HepG2 (cell line): ENCODE measurements around the gene TIMM9. TPM values are rescaled to one million over a fixed set of nuclear protein-coding genes. Genes with fewer than 3 reads are reported as not detected.

ENCODE experiments used
- ATF4 ChIP-seq, 2 experiments: fragments of 450-650 bp in 1 of 2; sonication (generic) in 1 of 2; formaldehyde crosslinking; IDR thresholded peaks; 2 replicates each; pipeline versions ENCODE4 v1.5.0 to v1.8.0; 2020 to 2022; ENCODE audit warnings: mild to moderate bottlenecking in 1 of 2, missing genetic modification reagents in 1 of 2
- CEBPB ChIP-seq: IDR thresholded peaks from 2 replicates; pipeline ENCODE4 v1.6.1; 2011; ENCODE audit warnings: low read depth, low read length, improper control_type of control experiment, borderline replicate concordance
- CHD4 ChIP-seq: fragments of 200-600 bp; sonication (generic); IDR thresholded peaks from 2 replicates; pipeline ENCODE4 v1.7.0; 2017; ENCODE audit warnings: mild to moderate bottlenecking, low read length, borderline replicate concordance
- ELF3 ChIP-seq: IDR thresholded peaks from 2 replicates; pipeline ENCODE4 v1.6.1; 2016; ENCODE audit warnings: missing genetic modification reagents, missing compliant biosample characterization
- KLF11 ChIP-seq: IDR thresholded peaks from 2 replicates; pipeline ENCODE4 v1.6.1; 2016; ENCODE audit warnings: missing compliant biosample characterization
- ONECUT2 ChIP-seq: sonication (generic); formaldehyde crosslinking; IDR thresholded peaks from 2 replicates; pipeline ENCODE4 v1.4.0; 2020; ENCODE audit warnings: missing genetic modification reagents
- REXO4 ChIP-seq: sonication (generic); formaldehyde crosslinking; IDR thresholded peaks from 2 replicates; pipeline ENCODE4 v1.8.0; 2022; ENCODE audit warnings: missing genetic modification reagents, mild to moderate bottlenecking, borderline replicate concordance
- SOX5 ChIP-seq: IDR thresholded peaks from 2 replicates; pipeline ENCODE4 v1.6.1; 2016; ENCODE audit warnings: borderline replicate concordance
- SP1 ChIP-seq, 2 experiments: fragments of 450-650 bp in 1 of 2; sonication (generic) in 1 of 2; formaldehyde crosslinking in 1 of 2; IDR thresholded peaks; 2 replicates each; pipeline versions ENCODE4 v1.4.0 to v1.6.1; 2016 to 2020; ENCODE audit warnings: missing genetic modification reagents in 1 of 2
- ZNF670 ChIP-seq: sonication (generic); formaldehyde crosslinking; IDR thresholded peaks from 2 replicates; pipeline ENCODE4 v1.8.0; 2022; ENCODE audit warnings: mild to moderate bottlenecking, missing genetic modification reagents, borderline replicate concordance
- ZSCAN9 ChIP-seq: IDR thresholded peaks from 2 replicates; pipeline ENCODE4 v1.6.1; 2016; ENCODE audit warnings: borderline replicate concordance
- polyA plus RNA-seq, 8 experiments: library from polyadenylated mRNA; depleted of rRNA in 3 of 8; stranded (reverse) in 7 of 8; unstranded in 1 of 8; fragments of >200 nt; fragmentation: Illumina TruSeq in 4 of 8; extraction: Trizol in 4 of 8; gene quantifications; 2 replicates each; pipeline versions ENCODE4 v1.2.1 to v1.2.3, GENCODE V29; 2011 to 2016; ENCODE audit warnings: low read depth in 4 of 8, missing spikeins in 1 of 8, mixed read lengths in 1 of 8; ENCODE audit not compliant: insufficient read depth in 1 of 8
- total RNA-seq, 5 experiments: library from RNA; depleted of rRNA; stranded (reverse); fragments of >200 nt; fragmentation: Illumina TruSeq; extraction: Trizol; gene quantifications; 2 replicates each; pipeline ENCODE4 v1.2.3, GENCODE V29; 2016; ENCODE audit warnings: low read depth in 1 of 5
- TF ChIP-seq, protein P1 (sequence below), 2 experiments: fragments of 450-650 bp in 1 of 2; sonication (generic) in 1 of 2; formaldehyde crosslinking in 1 of 2; IDR thresholded peaks; 2 replicates each; pipeline versions ENCODE4 v1.6.1 to v1.8.0; 2016 to 2022; ENCODE audit warnings: antibody characterized with exemption in 1 of 2, mild to moderate bottlenecking in 1 of 2, missing genetic modification reagents in 1 of 2
- TF ChIP-seq, protein P2 (sequence below): sonication (generic); formaldehyde crosslinking; IDR thresholded peaks from 2 replicates; pipeline ENCODE4 v1.9.0; 2021; ENCODE audit warnings: missing genetic modification reagents, borderline replicate concordance

Gene TIMM9
- total and polyA plus RNA-seq, 2 of the 13 experiments (the other 11 are each of a cell fraction or from before 2014, with no cell fraction given), result 30.5 to 42.5 TPM

DNA sequence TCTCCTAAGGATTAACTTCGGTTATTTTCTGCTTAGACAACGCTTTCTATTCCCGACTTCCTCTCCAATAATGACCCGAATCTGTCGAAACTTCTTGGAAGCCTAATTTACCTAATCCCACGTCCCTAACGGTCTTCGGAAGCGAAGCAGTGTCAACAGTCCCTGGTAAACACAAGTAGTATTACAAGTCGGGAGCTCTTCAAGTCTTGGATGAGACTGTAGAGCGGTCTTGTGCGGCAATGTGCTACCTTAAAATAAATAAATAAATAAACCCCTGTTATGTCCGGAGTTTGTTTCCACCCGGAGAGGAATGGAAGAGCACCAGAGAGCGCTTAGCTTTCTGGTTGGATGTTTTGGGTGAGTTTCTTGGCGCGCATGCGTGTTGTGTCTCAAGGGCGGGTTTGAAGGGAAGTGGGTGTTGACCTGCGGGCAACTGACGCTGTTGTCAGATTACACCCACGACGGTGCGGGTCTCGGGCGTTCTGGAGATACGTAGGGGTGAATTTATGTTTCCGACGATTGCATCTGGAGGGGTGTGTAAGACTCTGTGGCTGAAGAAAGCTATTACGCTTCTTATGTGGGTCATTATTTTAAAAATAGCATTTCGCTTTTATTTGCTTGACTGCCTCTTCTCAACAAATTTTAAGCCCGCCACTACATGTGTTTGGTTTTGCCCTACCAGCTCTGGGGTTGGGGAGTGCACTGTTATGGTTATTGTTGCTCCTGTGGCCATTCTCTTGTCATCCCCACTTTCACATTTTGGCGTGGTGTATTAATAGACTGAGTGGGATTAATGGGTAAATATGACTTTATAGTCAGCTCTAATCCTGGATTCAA lies at the start of gene TIMM9, which contains the start of gene KIAA0586 (continued):
- TF ChIP-seq, protein P1, sequence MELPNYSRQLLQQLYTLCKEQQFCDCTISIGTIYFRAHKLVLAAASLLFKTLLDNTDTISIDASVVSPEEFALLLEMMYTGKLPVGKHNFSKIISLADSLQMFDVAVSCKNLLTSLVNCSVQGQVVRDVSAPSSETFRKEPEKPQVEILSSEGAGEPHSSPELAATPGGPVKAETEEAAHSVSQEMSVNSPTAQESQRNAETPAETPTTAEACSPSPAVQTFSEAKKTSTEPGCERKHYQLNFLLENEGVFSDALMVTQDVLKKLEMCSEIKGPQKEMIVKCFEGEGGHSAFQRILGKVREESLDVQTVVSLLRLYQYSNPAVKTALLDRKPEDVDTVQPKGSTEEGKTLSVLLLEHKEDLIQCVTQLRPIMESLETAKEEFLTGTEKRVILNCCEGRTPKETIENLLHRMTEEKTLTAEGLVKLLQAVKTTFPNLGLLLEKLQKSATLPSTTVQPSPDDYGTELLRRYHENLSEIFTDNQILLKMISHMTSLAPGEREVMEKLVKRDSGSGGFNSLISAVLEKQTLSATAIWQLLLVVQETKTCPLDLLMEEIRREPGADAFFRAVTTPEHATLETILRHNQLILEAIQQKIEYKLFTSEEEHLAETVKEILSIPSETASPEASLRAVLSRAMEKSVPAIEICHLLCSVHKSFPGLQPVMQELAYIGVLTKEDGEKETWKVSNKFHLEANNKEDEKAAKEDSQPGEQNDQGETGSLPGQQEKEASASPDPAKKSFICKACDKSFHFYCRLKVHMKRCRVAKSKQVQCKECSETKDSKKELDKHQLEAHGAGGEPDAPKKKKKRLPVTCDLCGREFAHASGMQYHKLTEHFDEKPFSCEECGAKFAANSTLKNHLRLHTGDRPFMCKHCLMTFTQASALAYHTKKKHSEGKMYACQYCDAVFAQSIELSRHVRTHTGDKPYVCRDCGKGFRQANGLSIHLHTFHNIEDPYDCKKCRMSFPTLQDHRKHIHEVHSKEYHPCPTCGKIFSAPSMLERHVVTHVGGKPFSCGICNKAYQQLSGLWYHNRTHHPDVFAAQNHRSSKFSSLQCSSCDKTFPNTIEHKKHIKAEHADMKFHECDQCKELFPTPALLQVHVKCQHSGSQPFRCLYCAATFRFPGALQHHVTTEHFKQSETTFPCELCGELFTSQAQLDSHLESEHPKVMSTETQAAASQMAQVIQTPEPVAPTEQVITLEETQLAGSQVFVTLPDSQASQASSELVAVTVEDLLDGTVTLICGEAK (IDR thresholded peaks at IDR 0.05), result peak; percentile 49
- TF ChIP-seq, protein P1 (CRISPR knock-in tag; IDR thresholded peaks at IDR 0.05), result no peak; the same call in 1 of the 2 replicates
- TF ChIP-seq ONECUT2 (CRISPR knock-in tag) (0 out of 2 replicates have a peak, but pooled peaks have one; percentile 14), CEBPB (no peak), ELF3 (CRISPR knock-in tag) (peak; percentile 63; the same call in 1 of the 2 replicates), SOX5 (peak; percentile 12), ZSCAN9 (CRISPR knock-in tag) (0 out of 2 replicates have a peak, but pooled peaks have one; percentile 48), CHD4 (peak; percentile 98), SP1 (IDR thresholded peaks at IDR 0.05) (no peak), SP1 (CRISPR knock-in tag; IDR thresholded peaks at IDR 0.05) (peak; percentile 72), REXO4 (no peak), ATF4 (CRISPR knock-in tag; IDR thresholded peaks at IDR 0.05) (0 out of 4 replicates have a peak, but pooled peaks of 1 of the 2 experiments have one; percentile 38), KLF11 (CRISPR knock-in tag) (peak; percentile 41; the same call in 1 of the 2 replicates), ZNF670 (CRISPR knock-in tag) (peak; percentile 80)
- TF ChIP-seq, protein P2, sequence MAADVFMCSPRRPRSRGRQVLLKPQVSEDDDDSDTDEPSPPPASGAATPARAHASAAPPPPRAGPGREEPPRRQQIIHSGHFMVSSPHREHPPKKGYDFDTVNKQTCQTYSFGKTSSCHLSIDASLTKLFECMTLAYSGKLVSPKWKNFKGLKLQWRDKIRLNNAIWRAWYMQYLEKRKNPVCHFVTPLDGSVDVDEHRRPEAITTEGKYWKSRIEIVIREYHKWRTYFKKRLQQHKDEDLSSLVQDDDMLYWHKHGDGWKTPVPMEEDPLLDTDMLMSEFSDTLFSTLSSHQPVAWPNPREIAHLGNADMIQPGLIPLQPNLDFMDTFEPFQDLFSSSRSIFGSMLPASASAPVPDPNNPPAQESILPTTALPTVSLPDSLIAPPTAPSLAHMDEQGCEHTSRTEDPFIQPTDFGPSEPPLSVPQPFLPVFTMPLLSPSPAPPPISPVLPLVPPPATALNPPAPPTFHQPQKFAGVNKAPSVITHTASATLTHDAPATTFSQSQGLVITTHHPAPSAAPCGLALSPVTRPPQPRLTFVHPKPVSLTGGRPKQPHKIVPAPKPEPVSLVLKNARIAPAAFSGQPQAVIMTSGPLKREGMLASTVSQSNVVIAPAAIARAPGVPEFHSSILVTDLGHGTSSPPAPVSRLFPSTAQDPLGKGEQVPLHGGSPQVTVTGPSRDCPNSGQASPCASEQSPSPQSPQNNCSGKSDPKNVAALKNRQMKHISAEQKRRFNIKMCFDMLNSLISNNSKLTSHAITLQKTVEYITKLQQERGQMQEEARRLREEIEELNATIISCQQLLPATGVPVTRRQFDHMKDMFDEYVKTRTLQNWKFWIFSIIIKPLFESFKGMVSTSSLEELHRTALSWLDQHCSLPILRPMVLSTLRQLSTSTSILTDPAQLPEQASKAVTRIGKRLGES (CRISPR knock-in tag), result peak; percentile 4; the same call in 1 of the 2 replicates
